VCaP (cell line): ENCODE results near the gene APOBEC3A.
"Not testable (repeated sequence)": the region's sequence is repeated elsewhere in the genome, so short reads cannot be mapped to it uniquely, and the experiment has no call there.

Experiments
- H3K27ac ChIP-seq: fragments of 450-650 bp; 2 replicates; pipeline ENCODE4 v1.5.1; 2017
- CTCF ChIP-seq: fragments of 450-650 bp; conservative IDR thresholded peaks from 2 replicates; pipeline ENCODE4 v1.5.1; 2017; ENCODE audit warnings: mild to moderate bottlenecking, moderate library complexity

APOBEC3A gene

GRCh38 chr22:38987171-38987895 is 29.9 kb downstream of the APOBEC3A start:
- no peak for TF ChIP-seq CTCF
- H3K27ac ChIP-seq, result no peak overlapping the region

- TF ChIP-seq CTCF, result no peak
- no peak overlapping the region for H3K27ac ChIP-seq
Observed at GRCh38 chr22:38989466-38989865, 32.1 kb downstream of the APOBEC3A start.

- not testable (repeated sequence) for H3K27ac ChIP-seq
Observed at GRCh38 chr22:38992871-38993371, 35.5 kb downstream of the APOBEC3A start.

GRCh38 chr22:38996105-38996504 is 38.7 kb downstream of the APOBEC3A start:
- no peak for TF ChIP-seq CTCF
- H3K27ac ChIP-seq, result no peak overlapping the region

GRCh38 chr22:38997518-38997917 is 40.1 kb downstream of the APOBEC3A start:
- no peak overlapping the region for H3K27ac ChIP-seq
- TF ChIP-seq CTCF, result no peak

GRCh38 chr22:39003165-39003638 is 45.8 kb downstream of the APOBEC3A start:
- peak; percentile 87 for TF ChIP-seq CTCF
- H3K27ac ChIP-seq, result peak overlapping the region; percentile 61

GRCh38 chr22:39007177-39007576 is 49.8 kb downstream of the APOBEC3A start:
- no peak for TF ChIP-seq CTCF
- H3K27ac ChIP-seq, result no peak overlapping the region

- H3K27ac ChIP-seq, result not testable (repeated sequence)
Observed at GRCh38 chr22:39008271-39008850, 51.0 kb downstream of the APOBEC3A start.
